ENCODE measurements around the gene HOXA7. TPM values are rescaled to one million over a fixed set of nuclear protein-coding genes. Genes with fewer than 3 reads are reported as not detected.

HOXA7 gene
- total and polyA plus RNA-seq, 10 of the 15 experiments (the other 5 are each of a cell fraction or from before 2014, with no cell fraction given): not detected

DNA sequence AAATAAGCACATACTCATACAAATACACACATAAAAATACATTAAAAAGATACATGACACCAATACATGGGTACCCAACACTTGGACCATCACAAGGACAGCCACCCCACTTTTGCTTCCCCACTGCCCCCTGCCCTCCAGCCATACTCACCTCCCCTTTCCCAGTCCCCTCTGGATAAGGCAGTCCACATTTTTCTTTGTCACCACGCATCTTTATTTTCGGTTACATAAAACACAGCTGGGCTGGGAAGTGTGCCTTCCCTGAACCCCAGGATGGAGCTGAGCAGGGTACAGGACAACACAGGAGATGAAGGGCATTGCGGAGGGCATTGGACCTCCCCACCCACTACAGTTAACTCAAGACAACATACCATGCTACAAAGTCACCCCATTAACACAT lies 2.9 kb downstream of the HOXA7 start:
- intact Hi-C loops (cut with micrococcal nuclease; ENCODE audit: unreplicated experiment): no loop called here
- CTCF ChIA-PET: interaction anchor here (0.8 to 5.5 kb wide), 2 partner anchors 294 to 298 kb away, joined by 3 to 38 read pairs; no protein-coding TSS in a partner anchor

More for the DNA sequence above, 2.9 kb downstream of the HOXA7 start:
- Histone ChIP-seq H2AFZ (ENCODE audit: control insufficient read depth, low read depth, low read length) (no peak overlapping the region), H4K20me1 (ENCODE audit: control insufficient read depth, insufficient read depth) (no peaks in the 10 kb centered on the region), H3K4me2 (ENCODE audit: control insufficient read depth, insufficient read depth) (no peak overlapping the region), H3K9me3 (replicated peaks; ENCODE audit: control insufficient read depth, insufficient read depth, low read length) (no peaks in the 10 kb centered on the region; the same call in 2 of the 3 replicates), H3K27me3 (replicated peaks in 1 of 2; ENCODE audit: control insufficient read depth in 2 of 2, insufficient read depth in 2 of 2, low read length in 1 of 2) (peaks cover 19 to 58% of the 10 kb centered on the region in 2 experiments), H3K79me2 (ENCODE audit: control insufficient read depth, insufficient read depth, low read length) (no peaks in the 10 kb centered on the region), H3K4me1 (ENCODE audit: control insufficient read depth, insufficient read depth, low read length) (no peaks in the 10 kb centered on the region; the same call in 1 of the 2 replicates), H3K4me3 (no peak overlapping the region), H3K27ac (ENCODE audit: control insufficient read depth, insufficient read depth) (no peak overlapping the region), H3K36me3 (ENCODE audit: control insufficient read depth in 2 of 2, insufficient read depth in 2 of 2, low read length in 1 of 2) (no peaks in the 10 kb centered on the region), H3K9ac (ENCODE audit: control insufficient read depth, insufficient read depth, low read length) (no peak overlapping the region)
- ChIA-PET POLR2A (no interaction called here), SMC1A (ENCODE audit: uncharacterized antibody, unreplicated experiment) (no interaction called here), RAD21 (ENCODE audit: unreplicated experiment) (no interaction called here)
- no peak for DNase-seq (ENCODE audit: low read depth, low spot score)
- in situ Hi-C loops (cut with MboI): loop anchor here (25.0 kb wide), 1 partner anchor 1066 kb away; no protein-coding TSS in a partner anchor
- BruUV-seq (replicated peaks): no TSS peak
- no peak for ATAC-seq
- no peak for TF ChIP-seq RB1 (IDR thresholded peaks at IDR 0.05; ENCODE audit: borderline replicate concordance)
- TF ChIP-seq, protein P1, sequence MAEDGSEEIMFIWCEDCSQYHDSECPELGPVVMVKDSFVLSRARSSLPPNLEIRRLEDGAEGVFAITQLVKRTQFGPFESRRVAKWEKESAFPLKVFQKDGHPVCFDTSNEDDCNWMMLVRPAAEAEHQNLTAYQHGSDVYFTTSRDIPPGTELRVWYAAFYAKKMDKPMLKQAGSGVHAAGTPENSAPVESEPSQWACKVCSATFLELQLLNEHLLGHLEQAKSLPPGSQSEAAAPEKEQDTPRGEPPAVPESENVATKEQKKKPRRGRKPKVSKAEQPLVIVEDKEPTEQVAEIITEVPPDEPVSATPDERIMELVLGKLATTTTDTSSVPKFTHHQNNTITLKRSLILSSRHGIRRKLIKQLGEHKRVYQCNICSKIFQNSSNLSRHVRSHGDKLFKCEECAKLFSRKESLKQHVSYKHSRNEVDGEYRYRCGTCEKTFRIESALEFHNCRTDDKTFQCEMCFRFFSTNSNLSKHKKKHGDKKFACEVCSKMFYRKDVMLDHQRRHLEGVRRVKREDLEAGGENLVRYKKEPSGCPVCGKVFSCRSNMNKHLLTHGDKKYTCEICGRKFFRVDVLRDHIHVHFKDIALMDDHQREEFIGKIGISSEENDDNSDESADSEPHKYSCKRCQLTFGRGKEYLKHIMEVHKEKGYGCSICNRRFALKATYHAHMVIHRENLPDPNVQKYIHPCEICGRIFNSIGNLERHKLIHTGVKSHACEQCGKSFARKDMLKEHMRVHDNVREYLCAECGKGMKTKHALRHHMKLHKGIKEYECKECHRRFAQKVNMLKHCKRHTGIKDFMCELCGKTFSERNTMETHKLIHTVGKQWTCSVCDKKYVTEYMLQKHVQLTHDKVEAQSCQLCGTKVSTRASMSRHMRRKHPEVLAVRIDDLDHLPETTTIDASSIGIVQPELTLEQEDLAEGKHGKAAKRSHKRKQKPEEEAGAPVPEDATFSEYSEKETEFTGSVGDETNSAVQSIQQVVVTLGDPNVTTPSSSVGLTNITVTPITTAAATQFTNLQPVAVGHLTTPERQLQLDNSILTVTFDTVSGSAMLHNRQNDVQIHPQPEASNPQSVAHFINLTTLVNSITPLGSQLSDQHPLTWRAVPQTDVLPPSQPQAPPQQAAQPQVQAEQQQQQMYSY (CRISPR knock-in tag; IDR thresholded peaks at IDR 0.05): no peak
- no peak for TF ChIP-seq HDAC2 (IDR thresholded peaks at IDR 0.05)
- TF ChIP-seq, protein P2, sequence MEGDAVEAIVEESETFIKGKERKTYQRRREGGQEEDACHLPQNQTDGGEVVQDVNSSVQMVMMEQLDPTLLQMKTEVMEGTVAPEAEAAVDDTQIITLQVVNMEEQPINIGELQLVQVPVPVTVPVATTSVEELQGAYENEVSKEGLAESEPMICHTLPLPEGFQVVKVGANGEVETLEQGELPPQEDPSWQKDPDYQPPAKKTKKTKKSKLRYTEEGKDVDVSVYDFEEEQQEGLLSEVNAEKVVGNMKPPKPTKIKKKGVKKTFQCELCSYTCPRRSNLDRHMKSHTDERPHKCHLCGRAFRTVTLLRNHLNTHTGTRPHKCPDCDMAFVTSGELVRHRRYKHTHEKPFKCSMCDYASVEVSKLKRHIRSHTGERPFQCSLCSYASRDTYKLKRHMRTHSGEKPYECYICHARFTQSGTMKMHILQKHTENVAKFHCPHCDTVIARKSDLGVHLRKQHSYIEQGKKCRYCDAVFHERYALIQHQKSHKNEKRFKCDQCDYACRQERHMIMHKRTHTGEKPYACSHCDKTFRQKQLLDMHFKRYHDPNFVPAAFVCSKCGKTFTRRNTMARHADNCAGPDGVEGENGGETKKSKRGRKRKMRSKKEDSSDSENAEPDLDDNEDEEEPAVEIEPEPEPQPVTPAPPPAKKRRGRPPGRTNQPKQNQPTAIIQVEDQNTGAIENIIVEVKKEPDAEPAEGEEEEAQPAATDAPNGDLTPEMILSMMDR (IDR thresholded peaks at IDR 0.05 in 2 of 3, conservative IDR thresholded peaks at IDR 0.05 in 1 of 3; ENCODE audit: control insufficient read depth in 2 of 3, extremely low read depth in 1 of 3, insufficient read depth in 1 of 3, low read depth in 3 of 3, low read length in 3 of 3): no peak
- TF ChIP-seq SIX5 (IDR thresholded peaks at IDR 0.05; ENCODE audit: low read depth, low read length, severe bottlenecking): no peak
- 74% methylated on average over 3 of the region's 3 CpGs for WGBS (ENCODE audit: insufficient coverage, insufficient replicate concordance, low lambda C conversion rate, missing lambda C conversion rate)
- no peak for FAIRE-seq
